HEK293 (cell line): ENCODE measurements around the gene SZT2.

Experiments used
- CTCF ChIA-PET: fragments of 350-600 bp; formaldehyde crosslinking; extraction: SDS; loops from one replicate; lab custom pipeline; 2021; ENCODE audit warnings: antibody characterized with exemption; lab: Yijun Ruan, JAX
- POLR2A ChIA-PET: fragments of 300-600 bp; formaldehyde crosslinking; extraction: SDS; loops from one replicate; lab custom pipeline; 2020; ENCODE audit warnings: antibody characterized with exemption, inconsistent platforms; lab: Yijun Ruan, JAX
- H3K27ac ChIP-seq: fragments of 200-500 bp; sonication (Bioruptor generic); 2 replicates; pipeline ENCODE4 v1.5.1; 2014; ENCODE audit warnings: low read depth, low read length, control low read depth, inconsistent platforms; ENCODE audit errors: extremely low read depth
- H3K36me3 ChIP-seq, 2 experiments: fragments of 200-500 bp in 1 of 2; sonication (Bioruptor generic) in 1 of 2; 1 replicate in 1 of 2; 2 replicates in 1 of 2; pipeline ENCODE4 v1.5.1; 2014 to 2017; ENCODE audit warnings: inconsistent platforms in 2 of 2, low read length in 2 of 2; ENCODE audit not compliant: control insufficient read depth in 2 of 2, insufficient read depth in 1 of 2
- H3K4me1 ChIP-seq: fragments of 200-500 bp; sonication (Bioruptor generic); 2 replicates; pipeline ENCODE4 v1.5.1; 2014; ENCODE audit warnings: mild to moderate bottlenecking, low read length, inconsistent platforms; ENCODE audit not compliant: control insufficient read depth, insufficient read depth
- H3K4me3 ChIP-seq: 2 replicates; pipeline ENCODE4 v1.5.1; 2011; ENCODE audit warnings: low read depth, mild to moderate bottlenecking, control low read depth, low read length, moderate library complexity
- H3K9me3 ChIP-seq: fragments of 200-500 bp; sonication (Bioruptor generic); 2 replicates; pipeline ENCODE4 v1.5.1; 2014; ENCODE audit warnings: low read depth, low read length, inconsistent platforms; ENCODE audit not compliant: control insufficient read depth, insufficient read depth
- BCL11A ChIP-seq: fragments of 450-650 bp; formaldehyde crosslinking; IDR thresholded peaks from 2 replicates; pipeline ENCODE4 v1.5.1; 2016; ENCODE audit warnings: low read depth, missing biosample characterization, missing genetic modification characterization
- GLIS2 ChIP-seq: fragments of 450-650 bp; formaldehyde crosslinking; IDR thresholded peaks from 2 replicates; pipeline ENCODE4 v1.5.1; 2016; ENCODE audit warnings: missing biosample characterization, missing genetic modification characterization
- IKZF3 ChIP-seq: fragments of 450-650 bp; IDR thresholded peaks from 2 replicates; pipeline ENCODE4 v1.5.0; 2018; ENCODE audit warnings: missing biosample characterization, mild to moderate bottlenecking, missing genetic modification characterization, moderate library complexity
- ZBTB17 ChIP-seq: fragments of 450-650 bp; formaldehyde crosslinking; IDR thresholded peaks from 2 replicates; pipeline ENCODE4 v1.5.1; 2016; ENCODE audit warnings: missing biosample characterization, missing genetic modification characterization
- ZBTB26 ChIP-seq: fragments of 450-650 bp; formaldehyde crosslinking; optimal IDR thresholded peaks from 2 replicates; pipeline ENCODE3; 2016; ENCODE audit warnings: missing biosample characterization, mild to moderate bottlenecking, missing genetic modification characterization
- ZBTB44 ChIP-seq: fragments of 450-650 bp; IDR thresholded peaks from 2 replicates; pipeline ENCODE4 v1.5.1; 2018; ENCODE audit warnings: missing biosample characterization, mild to moderate bottlenecking, missing genetic modification characterization
- ZBTB6 ChIP-seq: fragments of 450-650 bp; formaldehyde crosslinking; IDR thresholded peaks from 2 replicates; pipeline ENCODE4 v1.5.1; 2017; ENCODE audit warnings: missing biosample characterization, missing genetic modification characterization
- ZBTB8A ChIP-seq: fragments of 450-650 bp; formaldehyde crosslinking; IDR thresholded peaks from 2 replicates; pipeline ENCODE4 v1.5.1; 2016; ENCODE audit warnings: missing biosample characterization, missing genetic modification characterization
- ZFHX2 ChIP-seq: fragments of 450-650 bp; formaldehyde crosslinking; conservative IDR thresholded peaks from 2 replicates; pipeline ENCODE4 v1.5.1; 2016; ENCODE audit warnings: missing biosample characterization, missing genetic modification characterization
- ZNF112 ChIP-seq: fragments of 450-650 bp; formaldehyde crosslinking; IDR thresholded peaks from 2 replicates; pipeline ENCODE4 v1.5.0; 2017; ENCODE audit warnings: missing biosample characterization, missing genetic modification characterization
- ZNF24 ChIP-seq: fragments of 450-650 bp; formaldehyde crosslinking; IDR thresholded peaks from 2 replicates; pipeline ENCODE4 v1.5.1; 2016; ENCODE audit warnings: missing biosample characterization, missing genetic modification characterization
- ZNF398 ChIP-seq: fragments of 450-650 bp; formaldehyde crosslinking; IDR thresholded peaks from 2 replicates; pipeline ENCODE4 v1.5.1; 2017; ENCODE audit warnings: missing biosample characterization, missing genetic modification characterization
- ZNF423 ChIP-seq: fragments of 450-650 bp; formaldehyde crosslinking; IDR thresholded peaks from 2 replicates; pipeline ENCODE4 v1.5.1; 2016; ENCODE audit warnings: missing biosample characterization, missing genetic modification characterization
- ZNF518A ChIP-seq: fragments of 450-650 bp; formaldehyde crosslinking; conservative IDR thresholded peaks from 2 replicates; pipeline ENCODE4 v1.5.1; 2016; ENCODE audit warnings: low read depth, missing biosample characterization, missing genetic modification characterization
- ZNF560 ChIP-seq: fragments of 450-650 bp; formaldehyde crosslinking; IDR thresholded peaks from 2 replicates; pipeline ENCODE4 v1.5.1; 2017; ENCODE audit warnings: missing biosample characterization, missing genetic modification characterization, borderline replicate concordance
- ZNF600 ChIP-seq: fragments of 450-650 bp; formaldehyde crosslinking; IDR thresholded peaks from 2 replicates; pipeline ENCODE4 v1.5.1; 2016; ENCODE audit warnings: missing biosample characterization, missing genetic modification characterization
- ZNF777 ChIP-seq: fragments of 450-650 bp; formaldehyde crosslinking; IDR thresholded peaks from 2 replicates; pipeline ENCODE4 v1.5.1; 2017; ENCODE audit warnings: missing biosample characterization, missing genetic modification characterization, borderline replicate concordance
- TF ChIP-seq, protein P1 (sequence below): fragments of 450-650 bp; formaldehyde crosslinking; IDR thresholded peaks from 2 replicates; pipeline ENCODE4 v1.5.1; 2016; ENCODE audit warnings: missing biosample characterization, missing genetic modification characterization
- TF ChIP-seq, protein P2 (sequence below): fragments of 450-650 bp; formaldehyde crosslinking; IDR thresholded peaks from 2 replicates; pipeline ENCODE4 v1.5.1; 2017; ENCODE audit warnings: missing biosample characterization, missing genetic modification characterization

SZT2 gene

DNA sequence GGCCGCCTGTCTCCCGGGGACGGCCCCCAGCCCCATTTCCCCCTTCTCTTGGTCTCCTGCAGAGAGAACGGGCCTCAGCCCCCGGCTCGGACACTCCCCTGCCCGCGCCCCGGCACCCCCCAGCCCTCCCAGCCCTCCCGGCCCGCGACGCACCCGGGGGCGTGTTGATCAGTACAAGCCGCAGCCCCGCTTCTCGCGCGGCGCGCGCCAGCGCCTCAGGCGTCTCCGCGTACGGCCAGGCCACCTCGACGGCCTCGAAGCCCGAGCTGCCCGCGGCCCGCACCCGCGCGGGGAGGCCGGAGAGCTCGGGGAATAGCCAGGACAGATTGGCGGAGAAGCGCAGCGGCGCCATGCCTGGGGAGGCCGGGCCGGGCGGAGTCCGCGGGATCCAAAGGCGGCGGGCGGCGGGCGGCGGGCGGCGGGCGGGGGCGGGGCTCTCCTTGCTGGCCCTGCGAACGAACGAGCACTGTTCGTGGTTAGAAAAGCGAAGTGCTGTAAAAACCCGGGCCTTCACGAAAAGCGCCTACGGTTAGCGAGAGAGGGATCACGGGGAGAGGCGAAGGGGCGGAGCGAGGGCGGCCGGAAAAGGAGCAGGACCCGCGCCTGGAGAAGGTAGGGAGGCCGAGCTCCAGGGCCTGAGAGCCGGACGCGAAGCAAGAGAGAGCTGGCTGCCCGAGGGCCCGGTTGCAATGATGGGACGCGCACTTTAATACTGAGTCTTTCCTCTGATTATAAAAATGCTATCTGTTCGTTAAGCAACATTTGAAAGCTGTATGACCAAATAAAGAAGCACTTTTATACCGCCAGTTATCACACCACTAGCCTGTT is 64.0 kb downstream of the SZT2 start, which contains the start of gene HYI:
HYI (minus strand) TSS at position 490 of the 828 bp plus-strand sequence; CDS start at position 352, 138 bp downstream.
- Histone ChIP-seq H3K4me3 (peak within 1 kb of the TSS; percentile 39), H3K27ac (peak within 1 kb of the TSS; percentile 71), H3K9me3 (no peaks in the 10 kb centered on the region), H3K4me1 (no peaks in the 10 kb centered on the region), H3K36me3 (peaks cover 0 to 43% of the 10 kb centered on the region in 2 experiments; a peak in 1 of 3 replicates)
- ChIA-PET POLR2A (interaction anchor here (0.9 to 1.2 kb wide), 3 partner anchors 15 to 196 kb away, joined by 4 to 5 read pairs (median 4); partner anchors contain the start of gene KDM4A), CTCF (interaction anchor here (0.5 to 1.7 kb wide), 3 partner anchors 8 to 1578 kb away, joined by 4 to 8 read pairs (median 6); no protein-coding TSS in a partner anchor)
- TF ChIP-seq, protein P1, sequence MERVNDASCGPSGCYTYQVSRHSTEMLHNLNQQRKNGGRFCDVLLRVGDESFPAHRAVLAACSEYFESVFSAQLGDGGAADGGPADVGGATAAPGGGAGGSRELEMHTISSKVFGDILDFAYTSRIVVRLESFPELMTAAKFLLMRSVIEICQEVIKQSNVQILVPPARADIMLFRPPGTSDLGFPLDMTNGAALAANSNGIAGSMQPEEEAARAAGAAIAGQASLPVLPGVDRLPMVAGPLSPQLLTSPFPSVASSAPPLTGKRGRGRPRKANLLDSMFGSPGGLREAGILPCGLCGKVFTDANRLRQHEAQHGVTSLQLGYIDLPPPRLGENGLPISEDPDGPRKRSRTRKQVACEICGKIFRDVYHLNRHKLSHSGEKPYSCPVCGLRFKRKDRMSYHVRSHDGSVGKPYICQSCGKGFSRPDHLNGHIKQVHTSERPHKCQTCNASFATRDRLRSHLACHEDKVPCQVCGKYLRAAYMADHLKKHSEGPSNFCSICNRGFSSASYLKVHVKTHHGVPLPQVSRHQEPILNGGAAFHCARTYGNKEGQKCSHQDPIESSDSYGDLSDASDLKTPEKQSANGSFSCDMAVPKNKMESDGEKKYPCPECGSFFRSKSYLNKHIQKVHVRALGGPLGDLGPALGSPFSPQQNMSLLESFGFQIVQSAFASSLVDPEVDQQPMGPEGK (tag by site-specific recombination): peak; percentile 78
- TF ChIP-seq GLIS2 (tag by site-specific recombination) (peak; percentile 67; the same call in 1 of the 2 replicates), BCL11A (tag by site-specific recombination) (0 out of 2 replicates have a peak, but pooled peaks have one; percentile 1), IKZF3 (tag by site-specific recombination) (peak; percentile 66; the same call in 1 of the 2 replicates), ZNF600 (tag by site-specific recombination) (no peak), ZNF112 (tag by site-specific recombination) (no peak), ZNF777 (no peak), ZNF24 (tag by site-specific recombination) (peak; percentile 30; the same call in 1 of the 2 replicates), ZBTB6 (tag by site-specific recombination) (peak; percentile 79), ZNF518A (tag by site-specific recombination) (peak; percentile 14; the same call in 1 of the 2 replicates), ZFHX2 (tag by site-specific recombination) (0 out of 2 replicates have a peak, but pooled peaks have one; percentile 15), ZNF423 (tag by site-specific recombination) (0 out of 2 replicates have a peak, but pooled peaks have one; percentile 7), ZBTB44 (tag by site-specific recombination) (0 out of 2 replicates have a peak, but pooled peaks have one; percentile 18), ZNF398 (tag by site-specific recombination) (0 out of 2 replicates have a peak, but pooled peaks have one; percentile 20), ZBTB17 (tag by site-specific recombination) (peak; percentile 58), ZBTB8A (tag by site-specific recombination) (peak; percentile 35; the same call in 1 of the 2 replicates), ZBTB26 (tag by site-specific recombination) (peak; percentile 75), ZNF560 (tag by site-specific recombination) (no peak)
- TF ChIP-seq, protein P2, sequence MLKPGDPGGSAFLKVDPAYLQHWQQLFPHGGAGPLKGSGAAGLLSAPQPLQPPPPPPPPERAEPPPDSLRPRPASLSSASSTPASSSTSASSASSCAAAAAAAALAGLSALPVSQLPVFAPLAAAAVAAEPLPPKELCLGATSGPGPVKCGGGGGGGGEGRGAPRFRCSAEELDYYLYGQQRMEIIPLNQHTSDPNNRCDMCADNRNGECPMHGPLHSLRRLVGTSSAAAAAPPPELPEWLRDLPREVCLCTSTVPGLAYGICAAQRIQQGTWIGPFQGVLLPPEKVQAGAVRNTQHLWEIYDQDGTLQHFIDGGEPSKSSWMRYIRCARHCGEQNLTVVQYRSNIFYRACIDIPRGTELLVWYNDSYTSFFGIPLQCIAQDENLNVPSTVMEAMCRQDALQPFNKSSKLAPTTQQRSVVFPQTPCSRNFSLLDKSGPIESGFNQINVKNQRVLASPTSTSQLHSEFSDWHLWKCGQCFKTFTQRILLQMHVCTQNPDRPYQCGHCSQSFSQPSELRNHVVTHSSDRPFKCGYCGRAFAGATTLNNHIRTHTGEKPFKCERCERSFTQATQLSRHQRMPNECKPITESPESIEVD (tag by site-specific recombination): no peak
